WTC11 (cell line): ENCODE measurements around the gene CREB3. TPM values are rescaled to one million over a fixed set of nuclear protein-coding genes. Genes with fewer than 3 reads are reported as not detected.

Source experiments
- ATAC-seq: fragments of 200-7000 bp; cut with Tn5 transposase; 2 replicates; pipeline ENCODE4 v1.10.0; 2021; ENCODE audit warnings: mild to moderate bottlenecking, moderate library complexity
- CTCF ChIA-PET: fragments of 300-600 bp; sonication (Branson Sonifier 250); formaldehyde crosslinking; loops from one replicate; lab custom pipeline; 2021; ENCODE audit warnings: antibody characterized with exemption; lab: Charles Lee
- POLR2A ChIA-PET: fragments of 350-600 bp; sonication (Branson Sonifier 250); formaldehyde crosslinking; loops from one replicate; lab custom pipeline; 2021; ENCODE audit warnings: antibody characterized with exemption; lab: Charles Lee
- DNase-seq: peaks from one replicate; pipeline ENCODE4 v3.0.0; 2021; ENCODE audit warnings: low spot score
- H3K27ac Mint-ChIP-seq: 2 replicates; pipeline ENCODE4 v1.8.0; 2021; ENCODE audit warnings: mixed read lengths
- H3K27me3 Mint-ChIP-seq: 2 replicates; pipeline ENCODE4 v1.8.0; 2021; ENCODE audit warnings: low read depth, mild to moderate bottlenecking, moderate library complexity, mixed read lengths
- H3K36me3 Mint-ChIP-seq: 2 replicates; pipeline ENCODE4 v1.8.0; 2021; ENCODE audit warnings: mixed read lengths
- H3K4me1 Mint-ChIP-seq: 2 replicates; pipeline ENCODE4 v1.8.0; 2022; ENCODE audit warnings: mixed read lengths
- H3K4me3 Mint-ChIP-seq: 2 replicates; pipeline ENCODE4 v1.8.0; 2021; ENCODE audit warnings: mild to moderate bottlenecking, moderate library complexity, mixed read lengths
- H3K9me3 Mint-ChIP-seq: 2 replicates; pipeline ENCODE4 v1.8.0; 2021; ENCODE audit warnings: mixed read lengths
- EMX1 ChIP-seq: fragments of 250-450 bp; sonication (Bioruptor Pico); IDR thresholded peaks from 2 replicates; pipeline ENCODE4 v1.8.0; 2021; ENCODE audit warnings: mild to moderate bottlenecking
- ETV6 ChIP-seq: sonication (generic); formaldehyde crosslinking; IDR thresholded peaks from 2 replicates; pipeline ENCODE4 v1.8.1; 2022; ENCODE audit warnings: mild to moderate bottlenecking, missing genetic modification reagents
- NR1H2 ChIP-seq: sonication (generic); formaldehyde crosslinking; IDR thresholded peaks from 2 replicates; pipeline ENCODE4 v1.9.0; 2021; ENCODE audit warnings: mild to moderate bottlenecking, moderate library complexity, missing genetic modification reagents
- SMAD4 ChIP-seq: sonication (generic); formaldehyde crosslinking; IDR thresholded peaks from 2 replicates; pipeline ENCODE4 v1.8.0; 2022; ENCODE audit warnings: mild to moderate bottlenecking, missing genetic modification reagents
- ZNF121 ChIP-seq: sonication (generic); formaldehyde crosslinking; IDR thresholded peaks from 2 replicates; pipeline ENCODE4 v1.8.0; 2023; ENCODE audit warnings: missing genetic modification reagents
- ZNF138 ChIP-seq: sonication (generic); formaldehyde crosslinking; conservative IDR thresholded peaks from 2 replicates; pipeline ENCODE4 v1.8.1; 2022; ENCODE audit warnings: mild to moderate bottlenecking, moderate library complexity, missing genetic modification reagents
- ZNF263 ChIP-seq: sonication (generic); formaldehyde crosslinking; IDR thresholded peaks from 2 replicates; pipeline ENCODE4 v1.8.1; 2022; ENCODE audit warnings: low read depth, mild to moderate bottlenecking, moderate library complexity, missing genetic modification reagents
- total RNA-seq: library from RNA; stranded (reverse); gene quantifications from 3 replicates; pipeline ENCODE4 v1.2.3, GENCODE V29; 2021
- TF ChIP-seq, protein P1 (sequence below): sonication (generic); formaldehyde crosslinking; IDR thresholded peaks from 2 replicates; pipeline ENCODE4 v1.8.1; 2023; ENCODE audit warnings: mild to moderate bottlenecking, missing genetic modification reagents, borderline replicate concordance
- TF ChIP-seq, protein P2 (sequence below): sonication (generic); formaldehyde crosslinking; conservative IDR thresholded peaks from 2 replicates; pipeline ENCODE4 v1.8.1; 2022; ENCODE audit warnings: mild to moderate bottlenecking, missing genetic modification reagents
- TF ChIP-seq, protein P3 (sequence below): sonication (generic); formaldehyde crosslinking; IDR thresholded peaks from 2 replicates; pipeline ENCODE4 v1.8.0; 2022; ENCODE audit warnings: mild to moderate bottlenecking, missing genetic modification reagents
- TF ChIP-seq, protein P4 (sequence below): fragments of 200-600 bp; IDR thresholded peaks from 2 replicates; pipeline ENCODE4 v1.8.0; 2022; ENCODE audit warnings: antibody characterized with exemption
- TF ChIP-seq, protein P5 (sequence below): sonication (generic); formaldehyde crosslinking; IDR thresholded peaks from 2 replicates; pipeline ENCODE4 v1.8.1; 2023; ENCODE audit warnings: mild to moderate bottlenecking, missing genetic modification reagents
- TF ChIP-seq, protein P6 (sequence below): sonication (generic); formaldehyde crosslinking; IDR thresholded peaks from 2 replicates; pipeline ENCODE4 v1.8.0; 2023; ENCODE audit warnings: missing genetic modification reagents, mild to moderate bottlenecking, borderline replicate concordance
- TF ChIP-seq, protein P7 (sequence below): sonication (generic); formaldehyde crosslinking; IDR thresholded peaks from 2 replicates; pipeline ENCODE4 v1.8.1; 2022; ENCODE audit warnings: low read depth, missing genetic modification reagents, borderline replicate concordance
- TF ChIP-seq, protein P8 (sequence below): sonication (generic); formaldehyde crosslinking; IDR thresholded peaks from 2 replicates; pipeline ENCODE4 v1.8.0; 2023; ENCODE audit warnings: missing genetic modification reagents

Gene CREB3
- total RNA-seq, 1 experiment from 2014 or later = 21.4 TPM

DNA sequence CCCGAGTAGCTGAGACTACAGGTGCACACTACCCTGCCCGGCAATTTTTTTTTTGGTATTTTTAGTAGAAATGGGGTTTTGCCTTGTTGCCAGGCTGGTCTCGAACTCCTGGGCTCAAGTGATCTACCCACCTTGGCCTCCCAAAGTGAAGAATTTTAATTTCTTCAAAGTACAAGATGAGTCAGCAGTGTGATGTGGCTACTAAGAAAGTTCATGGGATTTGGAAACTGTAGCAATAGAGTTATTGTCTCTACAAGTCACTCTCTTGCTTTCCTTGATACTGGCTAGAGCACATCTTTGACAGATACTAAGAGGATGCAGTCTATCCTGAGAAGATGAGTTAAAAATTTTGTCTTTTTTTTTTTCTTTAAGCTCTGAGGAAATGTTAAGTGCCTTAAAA, 1.6 kb downstream of the CREB3 start (continued):
- TF ChIP-seq, protein P1, sequence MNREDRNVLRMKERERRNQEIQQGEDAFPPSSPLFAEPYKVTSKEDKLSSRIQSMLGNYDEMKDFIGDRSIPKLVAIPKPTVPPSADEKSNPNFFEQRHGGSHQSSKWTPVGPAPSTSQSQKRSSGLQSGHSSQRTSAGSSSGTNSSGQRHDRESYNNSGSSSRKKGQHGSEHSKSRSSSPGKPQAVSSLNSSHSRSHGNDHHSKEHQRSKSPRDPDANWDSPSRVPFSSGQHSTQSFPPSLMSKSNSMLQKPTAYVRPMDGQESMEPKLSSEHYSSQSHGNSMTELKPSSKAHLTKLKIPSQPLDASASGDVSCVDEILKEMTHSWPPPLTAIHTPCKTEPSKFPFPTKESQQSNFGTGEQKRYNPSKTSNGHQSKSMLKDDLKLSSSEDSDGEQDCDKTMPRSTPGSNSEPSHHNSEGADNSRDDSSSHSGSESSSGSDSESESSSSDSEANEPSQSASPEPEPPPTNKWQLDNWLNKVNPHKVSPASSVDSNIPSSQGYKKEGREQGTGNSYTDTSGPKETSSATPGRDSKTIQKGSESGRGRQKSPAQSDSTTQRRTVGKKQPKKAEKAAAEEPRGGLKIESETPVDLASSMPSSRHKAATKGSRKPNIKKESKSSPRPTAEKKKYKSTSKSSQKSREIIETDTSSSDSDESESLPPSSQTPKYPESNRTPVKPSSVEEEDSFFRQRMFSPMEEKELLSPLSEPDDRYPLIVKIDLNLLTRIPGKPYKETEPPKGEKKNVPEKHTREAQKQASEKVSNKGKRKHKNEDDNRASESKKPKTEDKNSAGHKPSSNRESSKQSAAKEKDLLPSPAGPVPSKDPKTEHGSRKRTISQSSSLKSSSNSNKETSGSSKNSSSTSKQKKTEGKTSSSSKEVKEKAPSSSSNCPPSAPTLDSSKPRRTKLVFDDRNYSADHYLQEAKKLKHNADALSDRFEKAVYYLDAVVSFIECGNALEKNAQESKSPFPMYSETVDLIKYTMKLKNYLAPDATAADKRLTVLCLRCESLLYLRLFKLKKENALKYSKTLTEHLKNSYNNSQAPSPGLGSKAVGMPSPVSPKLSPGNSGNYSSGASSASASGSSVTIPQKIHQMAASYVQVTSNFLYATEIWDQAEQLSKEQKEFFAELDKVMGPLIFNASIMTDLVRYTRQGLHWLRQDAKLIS (CRISPR knock-in tag) = no peak
- TF ChIP-seq, protein P2, sequence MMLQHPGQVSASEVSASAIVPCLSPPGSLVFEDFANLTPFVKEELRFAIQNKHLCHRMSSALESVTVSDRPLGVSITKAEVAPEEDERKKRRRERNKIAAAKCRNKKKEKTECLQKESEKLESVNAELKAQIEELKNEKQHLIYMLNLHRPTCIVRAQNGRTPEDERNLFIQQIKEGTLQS = no peak
- TF ChIP-seq ZNF138 (CRISPR knock-in tag) = no peak
- no peak for TF ChIP-seq NR1H2
- TF ChIP-seq, protein P3, sequence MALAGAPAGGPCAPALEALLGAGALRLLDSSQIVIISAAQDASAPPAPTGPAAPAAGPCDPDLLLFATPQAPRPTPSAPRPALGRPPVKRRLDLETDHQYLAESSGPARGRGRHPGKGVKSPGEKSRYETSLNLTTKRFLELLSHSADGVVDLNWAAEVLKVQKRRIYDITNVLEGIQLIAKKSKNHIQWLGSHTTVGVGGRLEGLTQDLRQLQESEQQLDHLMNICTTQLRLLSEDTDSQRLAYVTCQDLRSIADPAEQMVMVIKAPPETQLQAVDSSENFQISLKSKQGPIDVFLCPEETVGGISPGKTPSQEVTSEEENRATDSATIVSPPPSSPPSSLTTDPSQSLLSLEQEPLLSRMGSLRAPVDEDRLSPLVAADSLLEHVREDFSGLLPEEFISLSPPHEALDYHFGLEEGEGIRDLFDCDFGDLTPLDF (CRISPR knock-in tag) = no peak

DNA sequence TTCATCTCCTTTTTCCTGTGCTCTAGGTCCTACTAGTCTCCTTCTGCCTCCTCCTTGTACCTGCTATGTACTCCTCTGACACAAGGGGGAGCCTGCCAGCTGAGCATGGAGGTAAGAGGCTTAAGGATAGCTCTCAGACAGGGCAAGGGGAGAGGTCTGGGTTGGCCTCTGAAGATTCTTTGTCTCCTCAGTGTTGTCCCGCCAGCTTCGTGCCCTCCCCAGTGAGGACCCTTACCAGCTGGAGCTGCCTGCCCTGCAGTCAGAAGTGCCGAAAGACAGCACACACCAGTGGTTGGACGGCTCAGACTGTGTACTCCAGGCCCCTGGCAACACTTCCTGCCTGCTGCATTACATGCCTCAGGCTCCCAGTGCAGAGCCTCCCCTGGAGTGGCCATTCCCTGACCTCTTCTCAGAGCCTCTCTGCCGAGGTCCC, 3.8 kb downstream of the CREB3 start:
- TF ChIP-seq, protein P4, sequence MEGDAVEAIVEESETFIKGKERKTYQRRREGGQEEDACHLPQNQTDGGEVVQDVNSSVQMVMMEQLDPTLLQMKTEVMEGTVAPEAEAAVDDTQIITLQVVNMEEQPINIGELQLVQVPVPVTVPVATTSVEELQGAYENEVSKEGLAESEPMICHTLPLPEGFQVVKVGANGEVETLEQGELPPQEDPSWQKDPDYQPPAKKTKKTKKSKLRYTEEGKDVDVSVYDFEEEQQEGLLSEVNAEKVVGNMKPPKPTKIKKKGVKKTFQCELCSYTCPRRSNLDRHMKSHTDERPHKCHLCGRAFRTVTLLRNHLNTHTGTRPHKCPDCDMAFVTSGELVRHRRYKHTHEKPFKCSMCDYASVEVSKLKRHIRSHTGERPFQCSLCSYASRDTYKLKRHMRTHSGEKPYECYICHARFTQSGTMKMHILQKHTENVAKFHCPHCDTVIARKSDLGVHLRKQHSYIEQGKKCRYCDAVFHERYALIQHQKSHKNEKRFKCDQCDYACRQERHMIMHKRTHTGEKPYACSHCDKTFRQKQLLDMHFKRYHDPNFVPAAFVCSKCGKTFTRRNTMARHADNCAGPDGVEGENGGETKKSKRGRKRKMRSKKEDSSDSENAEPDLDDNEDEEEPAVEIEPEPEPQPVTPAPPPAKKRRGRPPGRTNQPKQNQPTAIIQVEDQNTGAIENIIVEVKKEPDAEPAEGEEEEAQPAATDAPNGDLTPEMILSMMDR = peak; percentile 55
- no peak for TF ChIP-seq SMAD4 (CRISPR knock-in tag)
- TF ChIP-seq, protein P5, sequence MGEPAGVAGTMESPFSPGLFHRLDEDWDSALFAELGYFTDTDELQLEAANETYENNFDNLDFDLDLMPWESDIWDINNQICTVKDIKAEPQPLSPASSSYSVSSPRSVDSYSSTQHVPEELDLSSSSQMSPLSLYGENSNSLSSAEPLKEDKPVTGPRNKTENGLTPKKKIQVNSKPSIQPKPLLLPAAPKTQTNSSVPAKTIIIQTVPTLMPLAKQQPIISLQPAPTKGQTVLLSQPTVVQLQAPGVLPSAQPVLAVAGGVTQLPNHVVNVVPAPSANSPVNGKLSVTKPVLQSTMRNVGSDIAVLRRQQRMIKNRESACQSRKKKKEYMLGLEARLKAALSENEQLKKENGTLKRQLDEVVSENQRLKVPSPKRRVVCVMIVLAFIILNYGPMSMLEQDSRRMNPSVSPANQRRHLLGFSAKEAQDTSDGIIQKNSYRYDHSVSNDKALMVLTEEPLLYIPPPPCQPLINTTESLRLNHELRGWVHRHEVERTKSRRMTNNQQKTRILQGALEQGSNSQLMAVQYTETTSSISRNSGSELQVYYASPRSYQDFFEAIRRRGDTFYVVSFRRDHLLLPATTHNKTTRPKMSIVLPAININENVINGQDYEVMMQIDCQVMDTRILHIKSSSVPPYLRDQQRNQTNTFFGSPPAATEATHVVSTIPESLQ (CRISPR knock-in tag) = no peak
- TF ChIP-seq ZNF121 = peak; percentile 50; the same call in 1 of the 2 replicates
- TF ChIP-seq, protein P6, sequence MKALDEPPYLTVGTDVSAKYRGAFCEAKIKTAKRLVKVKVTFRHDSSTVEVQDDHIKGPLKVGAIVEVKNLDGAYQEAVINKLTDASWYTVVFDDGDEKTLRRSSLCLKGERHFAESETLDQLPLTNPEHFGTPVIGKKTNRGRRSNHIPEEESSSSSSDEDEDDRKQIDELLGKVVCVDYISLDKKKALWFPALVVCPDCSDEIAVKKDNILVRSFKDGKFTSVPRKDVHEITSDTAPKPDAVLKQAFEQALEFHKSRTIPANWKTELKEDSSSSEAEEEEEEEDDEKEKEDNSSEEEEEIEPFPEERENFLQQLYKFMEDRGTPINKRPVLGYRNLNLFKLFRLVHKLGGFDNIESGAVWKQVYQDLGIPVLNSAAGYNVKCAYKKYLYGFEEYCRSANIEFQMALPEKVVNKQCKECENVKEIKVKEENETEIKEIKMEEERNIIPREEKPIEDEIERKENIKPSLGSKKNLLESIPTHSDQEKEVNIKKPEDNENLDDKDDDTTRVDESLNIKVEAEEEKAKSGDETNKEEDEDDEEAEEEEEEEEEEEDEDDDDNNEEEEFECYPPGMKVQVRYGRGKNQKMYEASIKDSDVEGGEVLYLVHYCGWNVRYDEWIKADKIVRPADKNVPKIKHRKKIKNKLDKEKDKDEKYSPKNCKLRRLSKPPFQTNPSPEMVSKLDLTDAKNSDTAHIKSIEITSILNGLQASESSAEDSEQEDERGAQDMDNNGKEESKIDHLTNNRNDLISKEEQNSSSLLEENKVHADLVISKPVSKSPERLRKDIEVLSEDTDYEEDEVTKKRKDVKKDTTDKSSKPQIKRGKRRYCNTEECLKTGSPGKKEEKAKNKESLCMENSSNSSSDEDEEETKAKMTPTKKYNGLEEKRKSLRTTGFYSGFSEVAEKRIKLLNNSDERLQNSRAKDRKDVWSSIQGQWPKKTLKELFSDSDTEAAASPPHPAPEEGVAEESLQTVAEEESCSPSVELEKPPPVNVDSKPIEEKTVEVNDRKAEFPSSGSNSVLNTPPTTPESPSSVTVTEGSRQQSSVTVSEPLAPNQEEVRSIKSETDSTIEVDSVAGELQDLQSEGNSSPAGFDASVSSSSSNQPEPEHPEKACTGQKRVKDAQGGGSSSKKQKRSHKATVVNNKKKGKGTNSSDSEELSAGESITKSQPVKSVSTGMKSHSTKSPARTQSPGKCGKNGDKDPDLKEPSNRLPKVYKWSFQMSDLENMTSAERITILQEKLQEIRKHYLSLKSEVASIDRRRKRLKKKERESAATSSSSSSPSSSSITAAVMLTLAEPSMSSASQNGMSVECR (CRISPR knock-in tag) = no peak
- TF ChIP-seq ZNF263 (CRISPR knock-in tag) = no peak
- no peak for TF ChIP-seq EMX1 (CRISPR knock-in tag)
- TF ChIP-seq, protein P7, sequence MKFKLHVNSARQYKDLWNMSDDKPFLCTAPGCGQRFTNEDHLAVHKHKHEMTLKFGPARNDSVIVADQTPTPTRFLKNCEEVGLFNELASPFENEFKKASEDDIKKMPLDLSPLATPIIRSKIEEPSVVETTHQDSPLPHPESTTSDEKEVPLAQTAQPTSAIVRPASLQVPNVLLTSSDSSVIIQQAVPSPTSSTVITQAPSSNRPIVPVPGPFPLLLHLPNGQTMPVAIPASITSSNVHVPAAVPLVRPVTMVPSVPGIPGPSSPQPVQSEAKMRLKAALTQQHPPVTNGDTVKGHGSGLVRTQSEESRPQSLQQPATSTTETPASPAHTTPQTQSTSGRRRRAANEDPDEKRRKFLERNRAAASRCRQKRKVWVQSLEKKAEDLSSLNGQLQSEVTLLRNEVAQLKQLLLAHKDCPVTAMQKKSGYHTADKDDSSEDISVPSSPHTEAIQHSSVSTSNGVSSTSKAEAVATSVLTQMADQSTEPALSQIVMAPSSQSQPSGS (CRISPR knock-in tag) = no peak
- TF ChIP-seq, protein P8, sequence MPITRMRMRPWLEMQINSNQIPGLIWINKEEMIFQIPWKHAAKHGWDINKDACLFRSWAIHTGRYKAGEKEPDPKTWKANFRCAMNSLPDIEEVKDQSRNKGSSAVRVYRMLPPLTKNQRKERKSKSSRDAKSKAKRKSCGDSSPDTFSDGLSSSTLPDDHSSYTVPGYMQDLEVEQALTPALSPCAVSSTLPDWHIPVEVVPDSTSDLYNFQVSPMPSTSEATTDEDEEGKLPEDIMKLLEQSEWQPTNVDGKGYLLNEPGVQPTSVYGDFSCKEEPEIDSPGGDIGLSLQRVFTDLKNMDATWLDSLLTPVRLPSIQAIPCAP (CRISPR knock-in tag) = no peak
- 0 out of 2 replicates have a peak, but pooled peaks have one; percentile 51 for TF ChIP-seq ETV6 (CRISPR knock-in tag)
- peaks cover 11% of the 10 kb centered on the region for H3K4me1 Mint-ChIP-seq
- no peak overlapping the region for H3K27ac Mint-ChIP-seq
- no peak overlapping the region for H3K4me3 Mint-ChIP-seq
- peak; percentile 78 for DNase-seq
- peak; percentile 44 for ATAC-seq
- peaks cover 52% of the 10 kb centered on the region for H3K36me3 Mint-ChIP-seq
- H3K27me3 Mint-ChIP-seq = no peaks in the 10 kb centered on the region
- no peaks in the 10 kb centered on the region for H3K9me3 Mint-ChIP-seq
- ChIA-PET POLR2A (interaction anchor here (0.5 kb wide), 2 partner anchors 10 to 24 kb away, joined by 3 read pairs; no protein-coding TSS in a partner anchor), CTCF (interaction anchor here (0.6 to 1.6 kb wide), 23 partner anchors 9 to 167 kb away, joined by 3 to 16 read pairs (median 5); partner anchors contain the start of genes ARHGEF39, CCDC107, FAM221B and GBA2)
